GM18870 (cell line): Measurements from ENCODE around the gene RBM14.
"Not testable (repeated sequence)": the region's sequence is repeated elsewhere in the genome, so short reads cannot be mapped to it uniquely, and the experiment has no call there.

Source experiments
- ATAC-seq: cut with Tn5 transposase; IDR thresholded peaks from one replicate; pipeline ENCODE4 v1.9.1; 2021; ENCODE audit warnings: moderate library complexity; ENCODE audit not compliant: unreplicated experiment

The RBM14 gene

GRCh38 chr11:66616379-66617154 is at the start of gene RBM14:
RBM14 (plus strand) TSS chr11:66616630; CDS start chr11:66616721, 91 bp downstream.
- peak; percentile 85 for ATAC-seq

- no peak for ATAC-seq
These were observed 48.7 kb upstream of the RBM14 start for GRCh38 chr11:66567787-66568123.

- ATAC-seq, result no peak
These were observed 48.1 kb upstream of the RBM14 start, which contains the start of gene CTSF for GRCh38 chr11:66568124-66568916. CTSF (minus strand) TSS chr11:66568606; CDS start chr11:66568486, 120 bp downstream.

- ATAC-seq, result no peak
These were observed 47.4 kb upstream of the RBM14 start for GRCh38 chr11:66569076-66569475.

- ATAC-seq, result no peak
These were observed 46.2 kb upstream of the RBM14 start for GRCh38 chr11:66570079-66570849.

- no peak for ATAC-seq
These were observed 45.6 kb upstream of the RBM14 start for GRCh38 chr11:66570850-66571180.

GRCh38 chr11:66579017-66579606 is 37.3 kb upstream of the RBM14 start:
- no peak for ATAC-seq

GRCh38 chr11:66580803-66581202 is 35.6 kb upstream of the RBM14 start:
- no peak for ATAC-seq

- ATAC-seq, result no peak
These were observed 35.2 kb upstream of the RBM14 start for GRCh38 chr11:66581261-66581660.

GRCh38 chr11:66582565-66583147 is 33.8 kb upstream of the RBM14 start:
- ATAC-seq, result not testable (repeated sequence)

- ATAC-seq, result not testable (repeated sequence)
These were observed 31.0 kb upstream of the RBM14 start for GRCh38 chr11:66585447-66585846.

- ATAC-seq, result no peak
These were observed 30.3 kb upstream of the RBM14 start for GRCh38 chr11:66586136-66586535.

GRCh38 chr11:66589315-66589714 is 27.1 kb upstream of the RBM14 start:
- not testable (repeated sequence) for ATAC-seq

- ATAC-seq, result no peak
These were observed 26.3 kb upstream of the RBM14 start for GRCh38 chr11:66589996-66590675.

GRCh38 chr11:66591175-66591574 is 25.3 kb upstream of the RBM14 start:
- ATAC-seq, result no peak

GRCh38 chr11:66592457-66593302 is 23.8 kb upstream of the RBM14 start, which contains the start of the genes CCDC87 and CCS:
CCDC87 (minus strand) TSS chr11:66593063; CDS start chr11:66593015, 48 bp downstream.
CCS (plus strand) TSS chr11:66593185; CDS start chr11:66593262, 77 bp downstream.
- peak; percentile 72 for ATAC-seq

GRCh38 chr11:66593303-66593635 is 23.2 kb upstream of the RBM14 start:
- no peak for ATAC-seq

GRCh38 chr11:66593650-66594049 is 22.8 kb upstream of the RBM14 start:
- ATAC-seq, result no peak

- ATAC-seq, result no peak
These were observed 21.1 kb upstream of the RBM14 start for GRCh38 chr11:66595245-66595904.
